PFSK-1 (cell line): ENCODE results near the gene MS4A15.

Source experiments
- FOXP2 ChIP-seq: optimal IDR thresholded peaks from 2 replicates; pipeline ENCODE3; 2011; ENCODE audit warnings: borderline replicate concordance, control low read depth, inconsistent platforms; ENCODE audit not compliant: insufficient read depth; ENCODE audit errors: extremely low read length, extremely low read depth
- POLR2AphosphoS5 ChIP-seq: IDR thresholded peaks from 2 replicates; pipeline ENCODE4 v1.6.1; 2012; ENCODE audit warnings: low read depth, mild to moderate bottlenecking, control low read depth, low read length, moderate library complexity
- SIN3A ChIP-seq: IDR thresholded peaks from 2 replicates; pipeline ENCODE4 v1.6.1; 2012; ENCODE audit warnings: mild to moderate bottlenecking, low read length, moderate library complexity, borderline replicate concordance; ENCODE audit not compliant: insufficient read depth
- TAF1 ChIP-seq: IDR thresholded peaks from 2 replicates; pipeline ENCODE4 v1.6.1; 2012; ENCODE audit warnings: low read length, control low read depth, borderline replicate concordance; ENCODE audit not compliant: insufficient read depth
- TF ChIP-seq, protein P1 (sequence below), 2 experiments: IDR thresholded peaks; 2 replicates each; pipeline versions ENCODE4 v1.6.1 to v1.8.0; 2011 to 2012; ENCODE audit warnings: low read depth in 2 of 2, low read length in 2 of 2, control low read depth in 1 of 2, inconsistent platforms in 1 of 2, mild to moderate bottlenecking in 1 of 2, moderate library complexity in 1 of 2; ENCODE audit not compliant: insufficient read depth in 1 of 2

MS4A15 gene

GRCh38 chr11:60734279-60734678, 22.4 kb upstream of the MS4A15 start:
- TF ChIP-seq FOXP2, result no peak
- TF ChIP-seq, protein P1, sequence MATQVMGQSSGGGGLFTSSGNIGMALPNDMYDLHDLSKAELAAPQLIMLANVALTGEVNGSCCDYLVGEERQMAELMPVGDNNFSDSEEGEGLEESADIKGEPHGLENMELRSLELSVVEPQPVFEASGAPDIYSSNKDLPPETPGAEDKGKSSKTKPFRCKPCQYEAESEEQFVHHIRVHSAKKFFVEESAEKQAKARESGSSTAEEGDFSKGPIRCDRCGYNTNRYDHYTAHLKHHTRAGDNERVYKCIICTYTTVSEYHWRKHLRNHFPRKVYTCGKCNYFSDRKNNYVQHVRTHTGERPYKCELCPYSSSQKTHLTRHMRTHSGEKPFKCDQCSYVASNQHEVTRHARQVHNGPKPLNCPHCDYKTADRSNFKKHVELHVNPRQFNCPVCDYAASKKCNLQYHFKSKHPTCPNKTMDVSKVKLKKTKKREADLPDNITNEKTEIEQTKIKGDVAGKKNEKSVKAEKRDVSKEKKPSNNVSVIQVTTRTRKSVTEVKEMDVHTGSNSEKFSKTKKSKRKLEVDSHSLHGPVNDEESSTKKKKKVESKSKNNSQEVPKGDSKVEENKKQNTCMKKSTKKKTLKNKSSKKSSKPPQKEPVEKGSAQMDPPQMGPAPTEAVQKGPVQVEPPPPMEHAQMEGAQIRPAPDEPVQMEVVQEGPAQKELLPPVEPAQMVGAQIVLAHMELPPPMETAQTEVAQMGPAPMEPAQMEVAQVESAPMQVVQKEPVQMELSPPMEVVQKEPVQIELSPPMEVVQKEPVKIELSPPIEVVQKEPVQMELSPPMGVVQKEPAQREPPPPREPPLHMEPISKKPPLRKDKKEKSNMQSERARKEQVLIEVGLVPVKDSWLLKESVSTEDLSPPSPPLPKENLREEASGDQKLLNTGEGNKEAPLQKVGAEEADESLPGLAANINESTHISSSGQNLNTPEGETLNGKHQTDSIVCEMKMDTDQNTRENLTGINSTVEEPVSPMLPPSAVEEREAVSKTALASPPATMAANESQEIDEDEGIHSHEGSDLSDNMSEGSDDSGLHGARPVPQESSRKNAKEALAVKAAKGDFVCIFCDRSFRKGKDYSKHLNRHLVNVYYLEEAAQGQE (IDR thresholded peaks at IDR 0.05; ENCODE audit: insufficient read depth in 1 of 2, low read depth in 2 of 2, low read length in 2 of 2), result no peak

- TF ChIP-seq TAF1 (no peak), SIN3A (no peak), POLR2AphosphoS5 (no peak), FOXP2 (no peak)
- TF ChIP-seq, protein P1 (IDR thresholded peaks at IDR 0.05; ENCODE audit: insufficient read depth in 1 of 2, low read depth in 2 of 2, low read length in 2 of 2), result no peak
Measured at GRCh38 chr11:60739114-60739513, 17.6 kb upstream of the MS4A15 start.

GRCh38 chr11:60740573-60740972, 16.1 kb upstream of the MS4A15 start:
- TF ChIP-seq POLR2AphosphoS5 (no peak), SIN3A (no peak), FOXP2 (no peak), TAF1 (no peak)
- TF ChIP-seq, protein P1 (IDR thresholded peaks at IDR 0.05; ENCODE audit: insufficient read depth in 1 of 2, low read depth in 2 of 2, low read length in 2 of 2), result no peak

- TF ChIP-seq FOXP2, result no peak
- no peak for TF ChIP-seq SIN3A
- no peak for TF ChIP-seq TAF1
- no peak for TF ChIP-seq POLR2AphosphoS5
- TF ChIP-seq, protein P1 (IDR thresholded peaks at IDR 0.05; ENCODE audit: insufficient read depth in 1 of 2, low read depth in 2 of 2, low read length in 2 of 2), result no peak
Measured at GRCh38 chr11:60741421-60741820, 15.2 kb upstream of the MS4A15 start.

DNA sequence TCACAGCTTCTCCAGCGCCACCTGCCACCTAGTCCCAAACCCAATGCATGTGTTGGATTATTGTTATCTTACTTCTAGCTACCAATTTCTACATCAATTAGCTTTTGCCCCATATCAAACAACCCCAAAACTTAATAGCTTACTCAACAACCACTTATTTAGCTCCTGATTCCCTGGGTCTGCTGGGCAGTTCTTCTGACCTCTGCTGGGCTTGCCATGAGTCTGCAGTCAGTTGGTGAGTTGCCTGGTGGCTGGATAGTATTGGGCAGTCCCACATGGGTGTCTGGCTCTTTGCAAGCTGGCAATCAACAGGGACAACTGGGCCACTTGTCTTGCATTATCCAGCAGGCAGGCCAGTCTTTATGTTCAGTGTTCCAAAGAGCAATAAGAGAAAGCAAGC, 13.6 kb upstream of the MS4A15 start:
- TF ChIP-seq, protein P1 (IDR thresholded peaks at IDR 0.05; ENCODE audit: insufficient read depth in 1 of 2, low read depth in 2 of 2, low read length in 2 of 2), result no peak
- TF ChIP-seq SIN3A (no peak), POLR2AphosphoS5 (no peak), TAF1 (no peak), FOXP2 (no peak)
